Activated CD4-positive, alpha-beta T cell treated with anti-CD3 and anti-CD28 coated beads, Interleukin-2, amount 10 ng/mL, durations not matched to agents 7 days and 5 days (primary cell): ENCODE results near the gene CATSPERB. TPM values are rescaled to one million over a fixed set of nuclear protein-coding genes. Genes with fewer than 3 reads are reported as not detected.
A peak's percentile ranks its signal among the peaks of the same experiment; 100 is the strongest.

ENCODE experiments used
- CTCF ChIA-PET: fragments of 350-600 bp; sonication (Branson Sonifier 250); formaldehyde crosslinking; loops from one replicate; lab custom pipeline; 2021; ENCODE audit warnings: antibody characterized with exemption; lab: Charles Lee
- POLR2A ChIA-PET: fragments of 350-600 bp; sonication (Branson Sonifier 250); formaldehyde crosslinking; loops from one replicate; lab custom pipeline; 2021; ENCODE audit warnings: antibody characterized with exemption; lab: Charles Lee
- DNase-seq: peaks from one replicate; pipeline ENCODE4 v3.0.0-alpha.2; 2020
- H3K27ac Mint-ChIP-seq: one replicate; pipeline ENCODE4 v1.8.0; 2021; ENCODE audit warnings: mild to moderate bottlenecking, moderate library complexity, mixed read lengths
- H3K27me3 Mint-ChIP-seq: one replicate; pipeline ENCODE4 v1.8.0; 2021; ENCODE audit warnings: mixed read lengths
- H3K36me3 Mint-ChIP-seq: one replicate; pipeline ENCODE4 v1.8.0; 2021; ENCODE audit warnings: low read depth, mixed read lengths
- H3K4me1 Mint-ChIP-seq: one replicate; pipeline ENCODE4 v1.8.0; 2021; ENCODE audit warnings: mixed read lengths
- H3K4me3 Mint-ChIP-seq: one replicate; pipeline ENCODE4 v1.8.0; 2021; ENCODE audit warnings: mild to moderate bottlenecking, moderate library complexity, mixed read lengths
- H3K9me3 Mint-ChIP-seq: one replicate; pipeline ENCODE4 v1.8.0; 2021; ENCODE audit warnings: mixed read lengths
- total RNA-seq, 2 experiments: library from RNA; stranded (reverse); gene quantifications; one replicate each; pipeline ENCODE4 v1.2.3, GENCODE V29; 2021

The CATSPERB gene, protein sequence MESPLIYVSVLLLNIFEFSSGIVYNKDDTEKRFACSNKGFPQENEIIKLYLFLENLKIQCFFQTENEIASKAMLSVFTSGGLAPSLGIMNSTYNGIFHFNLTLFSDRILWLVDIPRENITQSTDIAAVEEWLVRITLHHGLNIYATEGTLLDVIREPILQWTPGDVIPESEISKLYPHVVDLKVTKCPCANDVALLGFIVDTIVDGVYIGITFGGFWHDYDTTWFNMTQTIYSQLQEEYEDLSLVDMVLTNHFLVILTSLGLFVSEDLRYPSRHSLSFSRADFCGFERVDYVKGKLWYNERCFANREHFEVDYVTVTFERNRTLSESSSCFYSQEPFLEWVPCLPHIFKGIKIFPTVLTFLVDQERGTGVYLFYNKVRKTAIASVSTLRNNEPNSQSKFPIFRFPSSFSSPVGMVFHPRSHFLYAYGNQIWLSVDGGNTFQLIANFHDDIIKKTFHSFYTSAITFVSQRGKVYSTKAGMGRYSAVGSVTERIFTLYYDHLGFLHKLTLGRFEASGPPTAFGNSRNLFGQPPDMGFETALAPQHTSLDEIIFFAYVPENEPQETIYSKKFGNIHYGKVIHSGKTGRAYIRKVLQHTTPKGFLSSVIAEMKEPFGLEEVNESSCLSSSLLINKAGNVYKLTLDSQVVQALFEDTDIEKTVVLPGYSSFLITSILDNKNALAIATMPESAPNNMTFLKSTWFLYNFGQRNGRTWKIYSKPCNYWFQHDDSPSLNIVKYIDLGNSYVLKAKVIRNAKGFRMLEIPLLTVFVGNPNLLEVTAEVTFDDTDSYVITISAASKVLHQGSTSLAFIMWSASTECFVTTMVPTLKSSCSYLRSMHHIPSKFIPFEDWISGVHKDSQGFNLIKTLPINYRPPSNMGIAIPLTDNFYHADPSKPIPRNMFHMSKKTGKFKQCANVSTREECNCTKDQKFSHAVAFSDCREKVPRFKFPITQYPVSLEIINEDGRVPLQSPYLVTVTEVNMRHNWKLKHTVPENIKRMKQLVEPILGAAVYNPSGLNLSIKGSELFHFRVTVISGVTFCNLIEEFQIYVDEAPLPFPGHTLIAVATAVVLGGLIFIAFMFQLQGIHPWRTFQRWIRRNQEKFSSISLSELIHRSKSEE
- 1 to 10 TPM; 3.9 to 4.8 TPM for total RNA-seq

DNA sequence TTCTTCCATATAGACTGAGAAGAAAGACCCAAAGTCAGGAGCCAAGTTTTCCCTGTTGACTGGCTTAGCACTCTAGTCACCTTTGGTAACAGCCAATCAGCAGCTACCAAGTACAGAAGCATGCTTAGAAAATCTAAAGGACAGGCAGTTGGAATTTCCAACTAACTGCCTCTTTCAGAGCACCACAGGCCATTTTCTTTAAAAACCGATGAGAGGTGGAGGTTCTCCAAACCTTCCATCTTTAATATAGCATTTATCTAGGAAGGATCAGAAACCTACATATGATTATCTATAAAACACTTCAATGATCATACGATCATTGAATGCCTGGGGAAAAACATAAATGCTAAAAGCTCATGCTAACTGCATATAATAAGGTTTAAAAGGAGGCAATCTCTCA, at the start of gene CATSPERB:
Gene CATSPERB, minus strand, starts transcription at position 101 of the 400 bp plus-strand sequence. CDS start 2,607 bp downstream, outside the sequence.
- no peak within 1 kb of the TSS for H3K27ac Mint-ChIP-seq
- peaks cover 4% of the 10 kb centered on the region for H3K4me1 Mint-ChIP-seq
- no peak within 1 kb of the TSS for H3K4me3 Mint-ChIP-seq
- peaks cover 2% of the 10 kb centered on the region for H3K9me3 Mint-ChIP-seq
- ChIA-PET POLR2A (no interaction called here), CTCF (interaction anchor here (2.0 kb wide), 1 partner anchor 12 kb away, joined by 4 read pairs; no protein-coding TSS in a partner anchor)
- no peaks in the 10 kb centered on the region for H3K27me3 Mint-ChIP-seq
- no peak for DNase-seq
- H3K36me3 Mint-ChIP-seq: peaks cover 6% of the 10 kb centered on the region

DNA sequence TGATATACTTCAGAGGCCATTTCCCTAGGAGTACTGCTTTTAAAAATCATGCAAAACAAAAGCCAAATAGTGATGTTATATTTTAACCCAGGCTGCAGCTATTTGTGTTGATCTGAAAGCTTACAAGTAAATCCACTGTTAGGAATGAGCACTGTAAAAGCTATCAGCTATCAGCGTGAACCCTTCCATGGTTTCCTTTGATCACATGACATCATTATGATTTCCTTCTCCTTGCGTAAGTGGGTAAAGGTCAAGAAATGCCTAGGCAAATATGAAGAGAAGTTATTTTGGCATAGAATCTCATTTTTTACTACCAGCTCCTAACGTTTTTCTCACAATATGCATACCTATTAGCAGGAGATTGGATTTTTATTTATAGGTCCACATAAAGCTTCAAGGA, 48.6 kb upstream of the CATSPERB start:
- Mint-ChIP-seq H3K4me3 (no peak overlapping the region), H3K4me1 (no peaks in the 10 kb centered on the region), H3K36me3 (peaks cover 61% of the 10 kb centered on the region), H3K9me3 (no peaks in the 10 kb centered on the region), H3K27me3 (no peaks in the 10 kb centered on the region), H3K27ac (no peak overlapping the region)
- DNase-seq: no peak
- ChIA-PET CTCF (no interaction called here), POLR2A (no interaction called here)

DNA sequence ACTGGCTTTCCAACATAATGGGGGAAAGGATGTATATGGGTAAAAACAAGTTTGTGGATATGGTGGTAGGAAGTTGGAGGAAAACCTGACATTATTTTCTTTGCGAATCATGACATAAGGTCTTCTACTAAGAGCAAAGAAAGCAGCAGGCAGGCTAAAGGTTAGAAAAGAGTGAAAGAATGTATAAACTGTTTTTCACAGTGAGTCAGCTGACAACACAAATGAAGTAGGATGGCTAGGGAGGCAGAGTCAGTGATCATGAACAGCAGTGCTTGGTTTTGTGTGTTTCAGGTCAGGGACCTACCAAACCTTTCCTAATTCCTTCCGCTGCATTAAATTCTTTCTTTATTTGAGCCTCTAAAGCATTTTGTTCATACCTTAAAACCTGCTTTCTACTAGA, 46.3 kb upstream of the CATSPERB start:
- Mint-ChIP-seq H3K27ac (no peak overlapping the region), H3K4me1 (peaks cover 15% of the 10 kb centered on the region), H3K36me3 (peaks cover 61% of the 10 kb centered on the region), H3K9me3 (no peaks in the 10 kb centered on the region), H3K27me3 (no peaks in the 10 kb centered on the region), H3K4me3 (no peak overlapping the region)
- POLR2A ChIA-PET: no interaction called here
- DNase-seq: no peak
- CTCF ChIA-PET: no interaction called here

DNA sequence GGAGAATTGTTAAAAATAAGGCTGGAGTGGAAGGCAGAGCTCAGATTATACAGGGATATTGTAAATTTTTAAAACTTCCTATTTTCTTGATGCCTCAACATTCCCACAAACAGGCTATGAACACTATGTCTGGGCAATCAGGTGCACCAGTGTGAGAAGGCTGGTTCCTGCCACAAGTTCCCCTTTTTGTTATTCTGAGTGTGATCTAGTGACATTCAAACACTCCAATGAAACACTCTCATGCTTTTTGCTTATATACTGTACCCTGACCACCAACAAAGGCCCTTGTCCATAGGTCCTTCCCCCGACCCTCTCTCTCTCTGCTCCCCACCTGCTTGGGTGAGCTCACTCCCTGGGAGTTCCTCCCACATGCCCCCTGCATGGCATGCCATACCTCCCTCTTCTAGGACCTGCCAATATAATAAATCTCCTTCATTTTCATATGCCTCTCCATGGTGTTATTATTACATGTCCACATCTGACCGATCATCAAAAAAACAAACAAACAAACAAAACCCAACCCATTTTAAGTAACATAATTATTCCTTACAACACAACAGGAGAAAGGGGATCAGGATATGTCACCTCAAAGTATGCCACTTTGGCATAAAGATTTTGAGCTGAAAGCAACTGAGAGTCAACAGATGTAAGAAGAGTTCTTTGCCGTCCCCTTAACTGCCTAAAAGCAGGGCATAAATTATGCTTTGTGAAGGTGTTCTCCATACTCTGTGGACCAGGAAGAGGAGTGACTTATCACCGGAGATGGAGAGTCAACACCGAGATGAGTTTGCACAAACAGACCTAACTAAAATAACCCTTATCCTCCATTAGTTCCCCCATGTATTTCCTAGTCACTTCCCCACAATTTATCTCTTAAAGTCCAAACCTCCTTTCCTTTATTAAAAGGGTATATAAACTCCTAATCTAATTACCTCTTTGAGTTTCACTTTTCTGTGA, 42.5 kb upstream of the CATSPERB start:
- Mint-ChIP-seq H3K4me1 (peaks cover 15% of the 10 kb centered on the region), H3K4me3 (no peak overlapping the region), H3K27me3 (no peaks in the 10 kb centered on the region), H3K9me3 (no peaks in the 10 kb centered on the region), H3K36me3 (peaks cover 53% of the 10 kb centered on the region), H3K27ac (peak overlapping the region; percentile 3)
- DNase-seq: no peak
- POLR2A ChIA-PET: no interaction called here
- CTCF ChIA-PET: interaction anchor here (1.1 kb wide), 2 partner anchors 11 to 17 kb away, joined by 3 to 4 read pairs; no protein-coding TSS in a partner anchor

DNA sequence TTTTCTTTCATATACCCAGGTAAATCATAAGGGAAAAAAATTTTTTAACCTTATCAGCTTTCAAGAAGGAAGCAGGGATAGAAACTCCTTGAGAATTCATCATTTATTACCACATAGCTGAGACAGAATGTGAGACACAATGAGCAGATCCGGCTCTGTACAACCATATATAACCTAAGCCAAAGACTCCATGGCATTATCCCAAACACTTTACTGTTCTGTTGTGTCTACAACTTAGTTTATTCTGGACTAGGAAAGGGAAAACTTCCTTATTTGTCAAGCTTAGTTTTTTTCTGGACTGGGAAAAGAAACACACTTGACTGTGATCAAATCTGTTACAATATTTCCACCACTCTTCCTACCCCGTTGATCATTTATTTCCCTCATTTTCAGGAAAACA, 38.3 kb upstream of the CATSPERB start:
- CTCF ChIA-PET: interaction anchor here (1.1 kb wide), 1 partner anchor 12 kb away, joined by 3 read pairs; no protein-coding TSS in a partner anchor

DNA sequence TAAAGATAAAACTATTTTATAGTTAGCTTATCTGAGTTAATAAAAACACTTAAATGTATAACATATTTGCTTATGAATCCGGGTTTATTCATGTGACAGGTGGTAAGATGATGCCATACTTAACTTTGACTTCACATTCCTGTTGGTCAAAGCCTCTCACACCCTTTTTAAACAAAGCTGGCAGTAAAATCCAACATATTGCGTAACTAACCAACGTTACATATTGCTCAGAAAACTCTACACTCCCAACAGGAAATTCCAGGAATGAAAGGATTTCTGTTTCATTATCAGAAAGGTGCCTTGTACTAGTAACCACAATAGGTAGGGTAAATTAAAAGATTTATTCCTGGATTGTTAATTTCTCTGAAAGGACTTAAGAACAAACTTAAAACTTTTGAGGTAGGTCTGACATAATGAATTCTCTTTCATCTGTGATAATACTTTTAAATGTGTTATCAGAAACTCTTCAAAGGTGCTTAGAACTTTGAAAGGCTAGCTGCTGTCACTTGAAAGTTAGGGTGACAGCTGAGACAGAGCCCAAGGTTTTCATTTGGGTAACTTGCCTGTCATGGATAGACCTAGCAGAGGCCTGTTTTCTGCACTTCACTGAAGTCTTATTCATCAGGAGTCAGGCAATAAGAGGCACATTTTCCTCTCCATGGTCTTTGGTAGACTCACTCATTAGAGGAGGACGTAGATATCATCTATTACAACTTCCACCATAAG, 23.8 kb upstream of the CATSPERB start:
- CTCF ChIA-PET: no interaction called here
- no peak overlapping the region for H3K4me3 Mint-ChIP-seq
- POLR2A ChIA-PET: no interaction called here
- DNase-seq: no peak
- no peak overlapping the region for H3K27ac Mint-ChIP-seq
- H3K27me3 Mint-ChIP-seq: no peaks in the 10 kb centered on the region
- peaks cover 38% of the 10 kb centered on the region for H3K36me3 Mint-ChIP-seq
- no peaks in the 10 kb centered on the region for H3K4me1 Mint-ChIP-seq
- peaks cover 11% of the 10 kb centered on the region for H3K9me3 Mint-ChIP-seq

More for the DNA sequence above, 38.3 kb upstream of the CATSPERB start:
- H3K36me3 Mint-ChIP-seq: peaks cover 36% of the 10 kb centered on the region
- H3K4me1 Mint-ChIP-seq: peaks cover 13% of the 10 kb centered on the region
- H3K4me3 Mint-ChIP-seq: no peak overlapping the region
- DNase-seq: no peak
- POLR2A ChIA-PET: no interaction called here
- peaks cover 1% of the 10 kb centered on the region for H3K9me3 Mint-ChIP-seq
- no peak overlapping the region for H3K27ac Mint-ChIP-seq
- H3K27me3 Mint-ChIP-seq: no peaks in the 10 kb centered on the region

DNA sequence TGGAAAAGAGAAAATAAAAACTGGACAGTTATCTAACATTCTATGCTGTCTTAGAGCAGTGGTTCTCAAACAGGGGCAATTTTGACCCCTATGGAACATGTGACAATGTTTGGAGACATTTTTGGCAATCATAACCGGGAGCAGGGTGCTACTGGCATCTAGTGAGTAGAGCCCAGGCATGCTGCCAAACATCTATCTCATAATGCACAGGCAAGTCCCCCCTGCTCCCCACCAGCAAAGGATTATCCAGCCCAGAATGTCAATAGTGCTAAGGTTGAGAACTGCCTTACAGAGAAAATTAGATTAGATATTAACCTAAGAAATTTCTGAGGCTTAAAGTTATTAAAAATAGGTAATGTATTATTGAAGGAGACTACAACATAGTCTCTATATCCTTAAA, 22.9 kb upstream of the CATSPERB start:
- Mint-ChIP-seq H3K36me3 (peaks cover 30% of the 10 kb centered on the region), H3K27ac (no peak overlapping the region), H3K4me1 (no peaks in the 10 kb centered on the region), H3K4me3 (no peak overlapping the region), H3K27me3 (no peaks in the 10 kb centered on the region), H3K9me3 (peaks cover 5% of the 10 kb centered on the region)
- DNase-seq: no peak
- CTCF ChIA-PET: no interaction called here
- POLR2A ChIA-PET: interaction anchor here (0.7 kb wide), 1 partner anchor 48 kb away, joined by 3 read pairs; no protein-coding TSS in a partner anchor

DNA sequence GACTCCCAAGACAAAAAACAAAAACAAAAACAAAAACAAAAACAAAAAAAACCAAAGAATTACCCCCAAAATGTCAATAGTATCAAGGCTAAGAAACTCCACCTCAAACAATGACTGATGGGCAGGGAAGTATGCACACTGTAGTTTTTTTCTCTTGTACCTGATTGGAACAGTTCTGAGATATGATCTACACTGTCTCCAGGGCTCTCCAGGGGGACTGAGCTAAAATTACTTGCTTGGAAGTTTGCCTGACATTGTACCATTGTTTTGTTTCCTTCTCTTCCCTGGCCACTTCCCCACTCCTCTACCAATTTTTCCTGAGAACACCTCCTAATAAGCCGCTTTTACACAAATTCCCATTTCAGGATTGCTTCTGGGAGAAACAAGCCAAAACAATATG, 22.3 kb upstream of the CATSPERB start:
- Mint-ChIP-seq H3K4me1 (no peaks in the 10 kb centered on the region), H3K9me3 (peaks cover 5% of the 10 kb centered on the region), H3K27ac (no peak overlapping the region), H3K27me3 (no peaks in the 10 kb centered on the region), H3K4me3 (no peak overlapping the region), H3K36me3 (peaks cover 24% of the 10 kb centered on the region)
- DNase-seq: no peak
- ChIA-PET POLR2A (interaction anchor here (0.7 kb wide), 1 partner anchor 47 kb away, joined by 3 read pairs; no protein-coding TSS in a partner anchor), CTCF (interaction anchor here (1.1 kb wide), 1 partner anchor 10 kb away, joined by 3 read pairs; no protein-coding TSS in a partner anchor)

DNA sequence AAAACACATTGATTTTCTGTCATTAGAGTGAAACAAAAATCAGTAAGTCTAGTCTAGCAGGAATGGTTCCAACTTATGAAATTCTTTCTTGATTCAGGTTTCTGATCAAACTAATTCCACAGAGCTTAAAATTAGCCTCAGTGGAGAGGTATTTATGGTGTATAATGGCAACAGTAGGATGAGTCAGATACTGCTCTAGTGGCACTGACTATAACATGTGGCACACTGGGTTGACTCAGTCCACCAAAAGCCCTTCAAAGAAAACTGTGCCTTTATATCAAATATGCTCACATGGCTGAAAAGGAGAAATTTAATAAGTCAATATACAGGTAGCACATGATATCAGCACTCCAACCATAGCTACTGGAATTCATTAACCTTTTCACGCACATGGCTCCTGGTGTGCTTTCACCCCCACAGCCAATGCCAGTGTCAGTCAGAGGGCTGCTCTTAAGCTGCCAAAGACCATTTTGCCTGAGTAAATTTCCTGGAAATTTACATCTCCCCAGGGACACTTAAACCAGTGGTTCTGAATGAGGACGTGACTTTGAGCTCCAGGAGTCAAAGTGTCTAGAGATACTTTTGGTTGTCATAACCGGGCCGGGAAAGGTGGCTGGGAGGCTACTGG, 21.7 kb upstream of the CATSPERB start:
- CTCF ChIA-PET: interaction anchor here (0.6 to 1.4 kb wide), 3 partner anchors 9 to 893 kb away, joined by 3 read pairs; no protein-coding TSS in a partner anchor
- Mint-ChIP-seq H3K27me3 (no peaks in the 10 kb centered on the region), H3K9me3 (peaks cover 3% of the 10 kb centered on the region), H3K4me3 (no peak overlapping the region), H3K4me1 (no peaks in the 10 kb centered on the region), H3K27ac (peak overlapping the region; percentile 51), H3K36me3 (peaks cover 24% of the 10 kb centered on the region)
- POLR2A ChIA-PET: no interaction called here
- DNase-seq: no peak

DNA sequence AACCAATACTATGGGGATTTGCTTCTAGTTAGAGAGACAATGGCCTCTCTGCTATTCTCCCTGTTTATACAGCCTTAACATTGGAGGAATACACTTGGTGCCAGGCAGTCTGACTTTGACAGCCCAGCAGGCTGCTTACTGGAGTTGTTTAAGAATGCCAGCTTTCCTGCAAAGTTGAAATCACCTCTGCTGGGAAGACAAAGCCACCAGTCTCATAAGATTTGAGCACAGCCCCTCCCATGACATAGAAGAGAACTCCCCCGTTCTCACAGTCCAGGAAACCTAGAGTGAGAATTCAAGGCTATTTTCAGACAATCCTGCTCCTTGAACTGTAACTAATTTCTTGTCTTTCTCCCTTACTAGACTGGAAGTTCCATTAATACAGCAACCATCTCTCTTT, 21.1 kb upstream of the CATSPERB start:
- Mint-ChIP-seq H3K27ac (no peak overlapping the region), H3K4me1 (no peaks in the 10 kb centered on the region), H3K27me3 (no peaks in the 10 kb centered on the region), H3K9me3 (peaks cover 3% of the 10 kb centered on the region), H3K36me3 (peaks cover 18% of the 10 kb centered on the region), H3K4me3 (no peak overlapping the region)
- no peak for DNase-seq
- POLR2A ChIA-PET: no interaction called here
- CTCF ChIA-PET: interaction anchor here (0.6 to 1.4 kb wide), 3 partner anchors 8 to 892 kb away, joined by 3 read pairs; no protein-coding TSS in a partner anchor

DNA sequence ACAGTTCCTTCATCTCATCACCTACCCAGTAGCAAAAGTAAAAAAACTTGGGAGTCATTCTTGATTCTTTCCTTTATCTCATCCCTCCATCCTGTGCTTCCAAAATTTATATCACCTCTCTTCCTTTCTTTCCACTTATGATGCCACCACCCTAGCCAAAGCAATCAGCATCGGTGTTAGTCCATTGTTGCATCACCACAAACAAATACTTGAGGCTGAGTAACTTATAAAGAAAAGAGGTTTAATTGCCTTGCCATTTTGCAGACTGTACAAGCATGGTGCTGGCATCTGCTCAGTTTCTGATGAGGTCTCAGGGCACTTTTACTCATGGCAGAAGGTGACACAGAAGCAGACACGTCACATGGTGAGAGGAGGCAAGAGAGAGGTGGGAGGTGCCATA, 19.8 kb upstream of the CATSPERB start:
- CTCF ChIA-PET: no interaction called here

More for the DNA sequence above, 19.8 kb upstream of the CATSPERB start:
- Mint-ChIP-seq H3K4me3 (no peak overlapping the region), H3K36me3 (peaks cover 15% of the 10 kb centered on the region), H3K27ac (no peak overlapping the region), H3K27me3 (no peaks in the 10 kb centered on the region), H3K9me3 (peaks cover 3% of the 10 kb centered on the region), H3K4me1 (no peaks in the 10 kb centered on the region)
- POLR2A ChIA-PET: no interaction called here
- DNase-seq: no peak
